ENCODE measurements around the gene POLN.

Gene POLN

DNA sequence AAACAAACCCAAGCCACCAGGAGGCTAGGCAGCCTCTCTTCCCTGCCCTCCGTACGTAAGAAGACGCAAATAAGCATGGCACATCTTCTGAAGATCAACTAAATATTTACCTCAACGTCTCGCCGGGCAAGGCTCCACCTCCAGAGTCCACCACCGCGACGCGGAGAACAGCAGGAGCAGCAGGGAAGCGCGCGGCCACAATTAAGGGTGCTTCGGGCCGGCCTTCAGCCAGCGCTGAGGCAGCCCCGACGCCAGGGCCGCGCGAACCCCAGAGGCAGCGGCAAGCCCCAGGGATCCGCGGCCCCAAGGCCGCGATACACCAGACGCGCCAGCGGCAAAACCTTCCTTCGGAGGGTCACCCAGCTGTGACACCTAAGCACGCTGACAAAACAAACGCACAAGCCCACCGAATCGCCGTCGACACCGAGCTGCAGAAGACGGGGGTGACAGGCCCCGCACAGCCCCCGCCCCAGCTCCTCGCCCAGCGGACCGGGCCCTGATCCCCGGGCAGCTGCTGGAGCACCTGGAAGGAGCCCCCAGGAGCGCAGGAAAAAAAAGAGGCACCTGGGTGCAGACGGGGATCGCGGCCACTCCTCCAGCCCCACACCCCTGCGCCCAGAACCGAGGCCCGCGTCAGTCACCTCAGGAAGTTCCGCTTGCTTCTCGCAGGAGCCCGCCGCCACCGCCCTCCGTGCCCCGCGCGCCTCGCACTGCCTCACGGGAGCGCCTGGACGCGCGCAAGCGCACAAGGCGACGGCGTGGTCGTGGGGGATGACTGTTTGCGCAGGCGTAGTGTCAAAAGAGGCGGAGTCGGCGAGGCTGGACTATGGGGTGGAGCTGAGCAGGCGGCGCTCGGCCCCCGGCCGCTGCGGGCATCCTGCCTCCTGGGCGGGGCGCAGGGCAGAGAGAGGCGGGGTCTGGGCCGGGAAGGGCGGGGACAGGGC, at the start of gene POLN, which contains the start of gene HAUS3:
Gene POLN, minus strand, starts transcription at position 712 of the 944 bp plus-strand sequence. CDS start 12,890 bp downstream, outside the sequence.
Gene HAUS3, minus strand, starts transcription at position 712 of the 944 bp plus-strand sequence. CDS start 1,175 bp downstream, outside the sequence.
- peak; percentile 99 for DNase-seq

DNA sequence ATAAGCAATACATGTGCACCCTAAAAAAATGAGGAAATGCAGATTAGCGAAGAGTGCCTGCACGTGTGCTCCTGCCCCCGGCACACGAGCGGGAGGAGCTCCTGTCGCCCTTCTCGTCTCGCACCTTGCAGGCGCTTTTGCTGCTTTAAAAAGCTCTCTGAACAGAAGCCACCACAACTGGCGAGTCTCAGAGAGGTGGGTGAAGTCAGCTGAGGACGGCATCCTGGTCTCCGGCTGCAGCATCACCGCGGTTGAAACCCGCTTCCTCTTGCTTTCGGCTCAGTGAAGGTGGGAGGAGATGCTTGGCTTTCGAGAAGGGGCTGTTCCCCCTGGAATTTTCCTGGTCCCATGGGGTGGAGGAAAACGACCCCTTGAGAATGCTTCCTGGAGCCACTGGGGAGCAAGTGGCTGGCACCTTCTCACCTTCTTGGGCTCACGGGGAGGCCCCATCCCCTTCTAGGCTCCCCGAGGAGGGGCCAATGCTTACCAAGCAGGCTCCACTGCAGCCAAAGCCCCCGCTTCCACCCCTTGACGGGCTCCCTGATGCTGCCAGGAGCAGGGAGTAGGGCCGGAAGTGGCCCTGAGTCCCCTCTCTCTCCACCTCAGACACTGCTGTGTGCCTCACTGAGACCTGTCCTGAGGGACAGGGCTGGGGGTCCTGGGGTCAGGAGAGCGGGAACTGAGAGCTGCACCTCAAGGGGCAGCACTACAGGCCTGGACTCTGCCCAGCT, 49.2 kb upstream of the POLN start:
- peak; percentile 51 to 52 for DNase-seq

DNA sequence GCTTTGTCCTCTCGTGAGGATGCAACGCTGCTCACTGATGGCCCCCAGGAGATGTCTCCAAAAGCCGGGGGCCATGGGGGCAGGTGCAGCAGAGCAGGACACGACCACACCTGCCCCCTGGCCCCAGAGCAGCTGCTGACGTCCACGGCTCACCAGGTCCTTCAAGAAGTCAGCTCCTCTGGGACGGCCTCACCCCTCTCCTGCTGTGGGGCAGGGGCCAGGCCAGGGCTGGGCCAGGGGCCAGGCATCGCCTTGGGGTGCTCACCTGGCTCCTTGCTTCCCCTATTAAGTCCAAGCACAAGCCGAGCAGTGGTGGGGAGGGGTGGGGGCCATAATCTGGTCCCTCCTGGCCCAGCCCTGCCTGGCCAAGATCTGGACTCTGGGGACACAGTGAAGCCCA, 48.6 kb upstream of the POLN start:
- DNase-seq, result no peak

DNA sequence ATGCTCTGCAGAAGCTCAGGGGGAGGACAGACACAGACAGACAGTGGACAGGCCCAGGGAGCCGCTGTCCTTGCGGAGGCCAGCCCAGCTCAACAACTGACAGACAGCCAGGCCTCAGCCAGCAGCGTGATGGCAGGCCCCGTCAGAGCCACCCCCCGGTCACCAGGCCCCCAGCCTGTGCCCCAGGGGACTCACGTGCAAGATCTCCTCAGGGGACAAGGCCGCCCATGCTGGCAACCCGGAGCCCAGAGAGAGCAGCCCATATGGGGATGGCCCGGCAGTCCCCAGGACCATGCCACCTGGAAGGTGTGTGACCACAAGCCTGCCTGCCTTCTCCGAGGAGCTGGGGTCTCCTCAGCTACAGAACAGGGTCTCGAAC, 48.0 kb upstream of the POLN start:
- DNase-seq, result no peak

DNA sequence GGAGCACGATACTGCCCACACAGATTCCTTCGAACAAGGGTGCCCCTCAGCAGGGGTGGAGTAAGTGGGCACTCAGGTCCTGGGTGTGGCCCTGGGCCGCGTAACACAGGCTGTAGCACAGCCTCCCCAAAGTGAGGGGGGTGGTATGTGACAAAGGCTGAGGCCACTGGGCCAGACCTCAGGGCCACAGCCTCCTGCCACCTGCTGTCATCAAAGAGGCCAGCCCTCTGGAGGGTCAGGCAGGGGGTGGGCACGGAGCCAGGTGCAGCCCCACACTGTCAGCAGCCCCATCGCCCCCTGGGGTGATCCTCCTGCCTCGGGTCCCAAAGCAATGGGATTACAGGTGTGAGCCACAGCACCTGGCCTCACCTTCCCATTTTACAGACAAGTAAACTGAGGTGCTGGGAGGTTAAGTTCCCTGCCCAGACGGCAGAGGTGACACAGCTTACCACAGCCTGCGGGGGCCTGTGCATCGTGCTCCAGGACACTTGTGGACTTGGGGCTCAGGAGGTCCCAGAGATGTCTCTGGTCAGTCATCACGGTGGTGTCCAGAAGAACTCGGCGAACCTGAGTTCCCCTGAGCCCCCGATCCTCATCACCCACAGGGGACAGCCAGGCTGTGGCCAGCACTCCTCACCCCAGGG, 47.5 kb upstream of the POLN start:
- DNase-seq, result no peak

DNA sequence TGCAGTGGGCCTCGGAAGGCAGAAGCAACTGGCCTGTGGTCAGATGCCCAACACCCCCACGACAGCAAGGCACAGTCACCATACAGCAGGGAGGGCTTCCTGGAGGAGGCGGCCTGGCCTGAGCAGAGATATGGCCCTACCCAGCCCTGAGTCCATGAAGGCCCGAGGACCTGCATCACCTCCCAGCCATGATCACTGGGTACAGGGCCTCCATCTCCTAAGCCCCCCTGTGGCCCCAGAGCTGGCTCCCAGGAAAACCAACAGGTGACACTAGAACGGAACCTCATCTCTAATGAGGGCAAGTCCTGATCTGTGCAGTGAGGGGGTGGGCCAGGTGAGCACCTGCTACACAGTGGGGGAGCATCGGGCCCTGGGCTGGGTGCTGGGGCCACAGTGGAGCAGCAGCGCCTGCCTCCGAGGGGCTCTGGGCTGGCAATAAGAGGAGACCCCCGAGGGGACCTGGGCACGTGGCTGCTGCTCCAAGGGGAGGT, 46.2 kb upstream of the POLN start:
- DNase-seq, result no peak

DNA sequence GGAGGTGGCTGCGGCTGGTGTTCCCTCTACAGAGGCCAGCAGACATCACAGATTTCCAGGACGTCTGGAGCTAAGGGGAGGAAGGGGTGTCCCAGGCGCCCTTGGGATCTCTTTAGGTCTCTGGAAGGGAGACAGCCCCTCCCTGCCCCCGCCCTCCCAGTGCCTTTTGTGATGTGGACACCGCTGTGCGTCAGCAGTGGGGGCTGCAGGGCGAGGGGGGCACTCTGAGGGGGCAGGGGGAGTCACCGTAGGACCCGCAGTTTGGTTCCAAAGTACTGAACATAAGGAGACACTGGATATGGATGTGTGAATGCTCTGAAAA, 45.6 kb upstream of the POLN start:
- DNase-seq, result no peak

DNA sequence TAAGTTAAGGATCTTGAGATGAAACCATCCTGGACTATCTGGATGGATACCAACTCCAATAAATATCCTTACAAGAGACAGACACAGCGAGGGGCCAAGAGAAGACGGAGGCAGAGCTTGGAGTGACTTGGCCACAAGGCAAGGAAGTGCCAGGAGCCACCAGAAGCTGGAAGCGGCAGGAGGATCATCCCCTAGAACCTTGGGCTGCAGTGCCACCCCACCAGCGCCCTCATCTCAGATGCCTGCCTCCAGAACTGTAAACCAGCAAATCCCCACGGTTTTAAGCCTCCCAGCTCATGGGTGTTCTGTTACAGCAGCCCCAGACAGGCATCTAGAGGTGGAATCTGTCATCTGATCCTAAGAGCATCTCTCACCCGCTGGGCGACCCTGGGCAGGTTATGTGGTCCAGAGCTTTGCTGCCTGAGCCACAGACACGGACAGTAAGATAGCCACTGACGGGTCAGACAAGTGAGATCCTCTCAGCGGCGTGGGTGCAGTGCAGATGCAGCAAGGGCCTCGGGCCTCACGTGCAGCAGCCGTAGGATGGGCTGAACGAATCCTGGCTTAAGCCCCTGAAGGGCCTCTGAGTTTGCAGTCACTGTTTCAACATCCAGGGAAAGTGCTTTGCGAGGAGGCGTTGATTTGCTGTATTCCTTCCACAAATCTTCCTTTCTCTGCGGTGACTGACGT, 45.1 kb upstream of the POLN start:
- DNase-seq, result no peak

DNA sequence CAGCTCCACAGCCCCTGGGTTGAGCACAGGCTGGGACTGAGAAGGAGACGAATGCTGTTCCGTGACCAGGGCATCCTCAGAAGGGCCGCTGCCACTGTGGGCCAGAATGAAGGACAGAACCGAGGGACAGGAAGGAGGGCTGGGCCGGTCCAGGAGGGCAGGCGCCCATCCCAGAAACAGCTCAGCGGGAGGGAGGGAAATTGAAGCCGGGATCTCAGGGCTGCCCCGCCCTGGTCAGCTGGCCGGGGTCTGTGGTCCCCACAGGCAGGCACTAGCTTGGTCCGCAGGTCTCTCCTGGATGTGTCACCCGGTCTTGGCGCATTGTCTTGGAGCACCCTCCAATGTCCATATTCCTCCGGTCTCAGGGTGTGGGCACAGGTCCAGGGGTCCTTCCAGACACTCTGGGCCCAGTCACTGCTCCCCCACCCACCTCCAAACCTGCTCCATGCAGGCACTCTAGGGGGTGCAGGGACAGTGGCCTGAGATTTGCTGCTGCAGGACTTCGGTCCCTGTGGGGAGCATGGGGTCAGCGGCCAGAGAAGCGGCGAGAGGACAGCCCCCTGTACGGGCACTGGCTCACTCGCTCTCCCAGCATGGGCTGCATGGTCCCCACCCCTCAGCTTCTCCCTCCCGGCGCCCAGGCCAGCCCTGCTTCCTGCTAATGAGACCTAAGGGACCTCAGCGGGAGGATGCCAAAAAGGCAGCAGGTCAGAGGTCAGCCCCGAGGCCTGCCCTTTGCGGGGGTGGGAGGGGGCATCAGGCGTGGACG, 43.9 kb upstream of the POLN start:
- no peak for DNase-seq

DNA sequence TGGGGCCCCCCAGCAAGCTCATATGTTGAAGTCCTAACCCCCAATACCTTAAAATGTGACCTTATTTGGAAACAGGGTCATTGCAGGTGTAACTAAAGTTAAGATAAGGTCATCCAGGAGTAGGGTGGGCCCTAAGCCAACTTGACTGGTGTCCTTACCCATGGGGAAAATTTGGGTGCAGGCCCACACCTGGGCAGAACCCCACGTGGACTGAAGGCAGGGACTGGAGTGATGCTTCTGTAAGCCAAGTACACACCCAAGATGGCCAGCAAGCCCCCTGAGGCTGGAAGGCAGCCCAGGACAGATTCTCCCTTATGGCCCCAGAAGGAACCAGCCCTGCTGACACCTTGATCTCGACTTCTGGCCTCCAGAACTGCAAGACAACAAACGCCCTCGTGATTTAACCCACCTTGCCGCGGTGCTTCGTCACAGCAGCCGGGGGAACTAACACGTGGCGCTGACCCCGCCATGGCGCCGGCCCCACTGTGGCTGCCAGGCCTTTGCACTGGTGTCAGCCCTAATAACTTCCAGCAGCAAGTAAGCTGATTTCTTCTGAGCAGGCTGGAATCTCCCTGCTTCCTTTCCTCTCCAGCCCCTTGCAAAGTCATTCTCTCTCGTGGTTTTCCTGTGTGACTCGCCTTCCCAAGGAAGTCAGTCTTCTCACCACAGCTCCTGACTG, 43.2 kb upstream of the POLN start:
- no peak for DNase-seq

DNA sequence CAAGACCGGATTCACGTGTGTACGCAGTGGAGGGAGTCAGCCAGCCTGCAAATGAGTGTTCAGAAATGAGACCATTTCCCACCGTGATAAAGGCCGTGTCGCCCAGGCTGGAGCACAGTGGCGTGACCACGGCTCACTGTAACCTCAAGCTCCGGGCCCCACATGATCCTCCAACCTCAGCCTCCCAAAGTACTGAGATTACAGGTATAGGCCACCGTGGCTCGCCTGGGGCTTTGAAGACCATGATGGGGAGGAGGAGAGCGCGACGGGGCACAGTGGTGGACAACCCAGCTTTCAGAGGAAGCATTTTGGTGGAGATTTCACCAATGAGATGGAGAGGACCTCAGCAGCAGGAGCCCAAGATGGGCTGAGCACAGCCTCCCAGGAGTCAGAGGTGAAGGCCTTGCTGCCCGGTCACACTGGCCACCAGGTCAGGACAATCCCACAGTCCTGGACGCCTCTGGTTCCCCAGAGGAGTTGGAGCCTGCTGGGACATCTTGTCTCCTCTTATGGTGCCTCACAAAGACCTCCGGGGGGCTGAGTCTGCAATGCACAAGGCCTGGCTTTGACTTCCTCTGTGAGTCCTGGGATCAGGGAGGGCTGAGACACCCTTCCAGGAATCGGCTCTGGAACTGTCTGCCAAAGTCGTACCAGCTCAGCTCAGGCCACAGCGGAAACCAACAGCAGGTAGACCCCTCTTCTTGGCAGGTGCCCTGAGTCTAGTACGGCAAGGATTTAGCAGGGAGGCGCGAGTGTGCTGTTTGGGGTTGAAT, 42.4 kb upstream of the POLN start:
- DNase-seq, result no peak

DNA sequence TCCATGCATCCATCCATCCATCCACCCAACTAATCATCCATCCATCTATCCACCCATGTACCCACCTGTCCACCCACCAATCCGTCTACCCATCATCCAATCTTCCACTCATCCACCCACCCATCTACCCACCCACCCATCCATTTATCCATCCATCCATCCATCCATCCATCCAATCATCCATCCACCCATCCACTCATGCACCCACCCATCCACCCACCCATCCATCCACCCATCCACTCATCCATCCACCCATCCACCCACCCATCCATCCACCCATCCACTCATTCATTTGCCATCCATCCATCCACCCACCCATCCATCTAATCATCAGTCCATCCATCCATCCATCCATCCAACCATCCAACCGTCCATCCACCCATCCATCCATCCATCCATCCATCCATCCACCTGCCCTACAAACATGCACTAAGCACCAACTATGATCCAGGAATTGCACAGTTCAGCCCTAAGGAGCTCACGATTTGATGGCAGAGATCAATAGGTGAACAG, 41.3 kb upstream of the POLN start:
- no peak for DNase-seq

DNA sequence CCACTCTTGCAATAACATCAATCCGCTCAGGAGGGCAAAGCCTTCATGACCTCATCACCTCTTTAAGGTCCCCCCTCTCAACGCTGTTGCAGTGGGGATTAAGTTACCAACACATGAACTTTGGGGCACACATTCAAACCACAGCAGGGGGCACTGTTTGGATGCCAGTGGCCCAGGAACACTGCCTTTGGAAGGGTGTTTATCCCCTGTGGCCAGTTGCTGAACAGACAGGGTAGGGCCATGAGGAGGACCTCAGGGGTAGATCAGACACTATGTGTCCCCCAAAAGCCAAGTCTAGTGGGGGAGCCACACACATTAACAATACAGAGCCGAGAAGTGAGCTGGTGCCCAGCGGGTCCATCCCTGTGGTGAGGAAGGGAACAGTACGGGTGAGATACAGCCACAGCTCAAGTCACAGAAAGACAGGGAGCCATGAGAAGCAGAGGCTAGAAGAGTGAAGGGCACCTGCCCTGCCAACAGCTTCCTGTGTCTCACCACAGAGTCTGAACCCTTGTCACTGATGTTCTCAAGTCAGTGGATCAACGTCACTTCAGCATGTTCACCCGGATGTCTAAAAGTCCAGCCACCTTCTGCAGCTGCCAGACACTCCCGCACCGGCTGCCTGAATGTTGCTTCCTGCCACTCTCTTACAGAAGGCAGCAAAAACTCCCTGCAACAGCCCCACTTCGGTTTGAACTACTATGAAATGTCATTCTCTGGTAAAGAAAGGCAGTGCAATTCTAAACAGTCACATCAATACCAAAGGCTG, 39.8 kb upstream of the POLN start:
- DNase-seq, result peak; percentile 46 to 54

DNA sequence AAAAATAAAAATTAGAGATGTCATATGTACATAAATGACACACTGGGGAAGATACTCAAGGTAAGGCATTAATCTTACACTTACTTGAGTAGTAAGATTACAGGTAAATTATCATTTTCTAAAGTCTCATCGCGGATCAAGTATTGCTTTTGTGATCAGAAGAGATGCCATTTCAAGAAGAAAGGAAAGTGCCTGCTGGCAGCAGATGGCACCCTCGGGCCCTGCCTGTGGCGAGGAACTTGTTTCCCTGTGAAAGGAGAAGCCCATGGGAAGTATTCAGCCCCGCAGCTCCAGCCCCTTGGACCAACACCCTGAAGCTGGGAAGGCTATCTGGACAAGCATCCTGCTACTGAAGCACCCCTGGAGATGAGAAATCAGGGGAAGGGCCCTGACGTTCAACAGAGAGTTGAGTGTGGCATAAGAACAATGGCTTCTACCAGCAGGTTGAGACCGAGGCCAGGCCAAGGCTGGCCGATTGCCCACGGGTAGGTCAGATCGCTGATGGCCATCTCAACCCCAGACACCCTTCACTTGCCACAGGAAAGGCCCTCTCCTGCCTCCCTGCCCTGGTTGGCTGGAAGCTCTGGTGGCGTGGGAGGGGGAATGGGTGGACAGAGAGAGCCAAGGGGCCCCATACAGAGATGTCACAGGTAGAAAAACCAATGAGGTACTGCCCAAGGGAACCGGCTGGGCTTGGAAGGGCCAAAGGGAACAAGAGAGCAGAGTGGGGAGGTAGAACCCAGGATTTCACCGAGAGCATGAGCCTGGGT, 38.8 kb upstream of the POLN start:
- no peak for DNase-seq

DNA sequence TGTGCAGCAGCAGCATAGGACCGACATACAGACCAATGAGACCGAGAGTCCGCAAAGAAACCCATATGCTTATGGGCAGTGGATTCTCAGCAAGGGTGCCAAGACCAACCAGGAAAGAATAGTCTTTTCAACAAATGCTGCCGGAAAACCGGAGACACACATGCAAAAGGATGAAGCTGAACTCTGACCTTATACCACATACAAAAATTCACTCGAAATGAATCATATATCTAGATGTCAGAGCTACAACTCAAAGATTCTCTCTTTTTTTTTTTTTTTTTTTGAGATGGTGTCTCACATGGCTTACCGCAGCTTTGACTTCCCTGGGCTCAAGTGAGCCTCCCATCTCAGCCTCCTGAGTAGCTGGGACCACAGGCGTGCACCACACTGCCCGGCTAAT, 36.0 kb upstream of the POLN start:
- DNase-seq, result no peak

DNA sequence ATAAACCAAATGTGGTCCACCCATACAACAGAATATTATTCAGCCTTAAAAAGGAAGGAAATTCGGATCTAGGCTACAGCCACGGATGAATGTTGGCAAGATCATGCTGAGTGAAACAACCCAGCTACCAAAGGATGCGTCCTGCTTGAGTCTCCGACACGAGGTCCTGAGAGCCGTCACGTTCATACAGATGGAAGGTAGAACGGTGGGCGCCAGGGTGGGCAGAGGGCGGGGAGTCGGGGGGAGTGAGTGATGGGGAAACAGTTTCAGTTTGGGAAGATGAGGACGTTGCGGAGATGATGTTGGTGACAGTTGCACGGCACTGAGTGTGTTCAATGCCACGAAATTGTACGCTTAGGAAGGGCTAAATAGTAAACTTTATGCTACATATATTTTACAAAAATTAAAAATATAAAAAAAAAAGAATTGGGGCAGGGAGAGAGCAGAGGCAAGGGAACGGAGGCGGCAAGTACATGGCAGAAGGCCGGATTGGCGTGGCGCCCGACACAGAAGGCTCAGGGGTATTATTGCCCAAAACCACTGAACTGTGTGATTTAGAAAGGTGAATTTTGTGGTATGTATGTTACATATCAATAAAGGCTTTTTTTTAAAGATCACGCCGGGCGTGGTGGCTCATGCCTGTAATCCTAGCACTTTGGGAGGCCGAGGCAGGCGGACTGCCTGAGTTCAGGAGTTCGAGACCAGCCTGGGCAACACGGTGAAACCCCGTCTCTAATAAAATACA, 34.8 kb upstream of the POLN start:
- DNase-seq, result no peak

DNA sequence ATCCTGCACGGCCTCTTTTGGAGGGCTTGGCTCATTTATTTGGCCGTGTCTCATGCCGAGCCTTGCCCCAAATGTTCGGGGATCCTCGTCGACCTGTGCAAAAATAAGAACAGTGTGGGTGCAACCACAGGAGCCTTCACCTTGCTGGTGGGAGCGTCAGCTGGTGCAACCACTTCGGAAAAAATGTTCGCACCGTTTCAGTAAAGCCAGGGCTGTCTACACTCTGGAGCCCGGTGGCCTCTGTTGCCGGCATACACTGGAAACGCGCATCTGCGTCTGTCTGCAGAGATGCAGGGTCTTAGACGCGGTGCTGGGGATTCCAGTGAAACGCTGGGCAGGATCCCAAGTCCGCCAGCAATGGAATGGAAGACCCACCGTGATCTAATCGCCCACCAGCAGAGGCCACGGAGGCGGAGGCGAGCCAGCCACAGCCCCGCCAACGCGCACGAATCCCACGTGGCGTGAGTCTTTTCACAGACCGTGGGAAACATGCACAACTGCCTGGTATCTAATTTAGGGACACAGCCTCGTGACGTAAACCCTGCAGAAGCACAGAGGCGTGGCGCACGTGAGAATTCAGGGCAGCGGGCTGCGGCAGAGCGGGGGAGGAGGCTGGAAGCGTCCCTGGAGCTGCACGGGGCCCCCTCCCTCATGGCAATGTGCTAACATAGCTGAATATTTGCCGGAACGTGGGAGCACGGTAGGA, 33.8 kb upstream of the POLN start:
- DNase-seq, result no peak

Measured in stimulated activated CD4-positive, alpha-beta T cell treated with anti-CD3 and anti-CD28 coated beads, Interleukin-2, amount 100 ng/mL, for 24 hours (primary cell).